Sigmoid colon (tissue), 7 donors: ENCODE measurements around the gene NOC4L. TPM values are rescaled to one million over a fixed set of nuclear protein-coding genes. Genes with fewer than 3 reads are reported as not detected.

Source experiments
- DNase-seq: peaks from one replicate; pipeline ENCODE4 v3.0.0-alpha.2; 2019
- H3K27ac ChIP-seq, 4 donors: fragments of 200-600 bp; sonication (generic); one replicate each; pipeline ENCODE4 v1.5.1; 2016 to 2019; ENCODE audit warnings: mild to moderate bottlenecking in 1 of 4
- H3K27me3 ChIP-seq, 3 donors: fragments of 200-600 bp; sonication (generic); one replicate each; pipeline ENCODE4 v1.5.1; 2019; ENCODE audit warnings: mild to moderate bottlenecking in 1 of 3
- H3K36me3 ChIP-seq, 4 donors: fragments of 200-600 bp; sonication (generic); one replicate each; pipeline ENCODE4 v1.5.1; 2016 to 2019
- H3K4me1 ChIP-seq, 4 donors: fragments of 200-600 bp; sonication (generic); one replicate each; pipeline ENCODE4 v1.5.1; 2017 to 2019
- H3K4me3 ChIP-seq, 4 donors: fragments of 200-600 bp; sonication (generic); one replicate each; pipeline ENCODE4 v1.5.1; 2017 to 2019; ENCODE audit warnings: mild to moderate bottlenecking in 2 of 4, moderate library complexity in 1 of 4
- H3K9me3 ChIP-seq, 4 donors: fragments of 200-600 bp in 3 of 4; sonication (generic) in 3 of 4; one replicate each; pipeline versions ENCODE4 v1.5.1 to v1.6.1; 2013 to 2019
- EP300 ChIP-seq, 4 donors: sonication (generic); formaldehyde crosslinking; IDR thresholded peaks; one replicate each; pipeline ENCODE4 v1.6.1; 2017; ENCODE audit warnings: antibody characterized with exemption in 4 of 4
- POLR2A ChIP-seq, 2 donors: fragments of 450-650 bp; IDR thresholded peaks; one replicate each; pipeline ENCODE4 v1.6.1; 2016; ENCODE audit warnings: antibody characterized with exemption in 2 of 2, mild to moderate bottlenecking in 2 of 2, moderate library complexity in 2 of 2
- POLR2AphosphoS5 ChIP-seq, 4 donors: sonication (generic); formaldehyde crosslinking; IDR thresholded peaks; one replicate each; pipeline ENCODE4 v1.6.1; 2017; ENCODE audit warnings: antibody characterized with exemption in 4 of 4
- WGBS, 2 donors: extraction: QIAGEN DNeasy Blood & Tissue Kit; methylation state at CpG; one replicate each; pipeline ENCODE4 v1.1.7; 2013; 5-methylcytosine and 5-hydroxymethylcytosine counted together
- intact Hi-C: fragments of 100-400 bp; cut with DNase I; formaldehyde crosslinking; loops from one replicate; pipeline ENCODE4 v1.15.1; 2023
- polyA plus RNA-seq, 3 donors: library from polyadenylated mRNA; stranded (reverse); fragments of 200-250 nt; gene quantifications; one replicate each; pipeline ENCODE4 v1.2.3, GENCODE V29; 2013
- total RNA-seq, 4 donors: library from RNA; depleted of rRNA; stranded (reverse); fragments of >200 nt; gene quantifications; one replicate each; pipeline ENCODE4 v1.1.0, GENCODE V29; 2016
- TF ChIP-seq, protein P1 (sequence below), 4 experiments: fragments of 450-650 bp in 3 of 4; fragments of 200-600 bp in 1 of 4; IDR thresholded peaks; one replicate each; pipeline ENCODE4 v1.5.1; 2016 to 2019; ENCODE audit warnings: antibody characterized with exemption in 4 of 4, mild to moderate bottlenecking in 3 of 4, moderate library complexity in 2 of 4
- donor health status: healthy with polysubstance abuse.
- donor health status: Bipolar disorder and iron deficiency.
- donor health status: healthy.

NOC4L gene
- total and polyA plus RNA-seq, 7 donors: 5.4 to 34.9 (median 9.4) TPM

- WGBS, 2 donors: 78 to 81% methylated on average over 30 of the region's 30 CpGs
- Histone ChIP-seq H3K4me1 (no peaks in the 10 kb centered on the region), H3K27ac (no peak overlapping the region), H3K9me3 (no peaks in the 10 kb centered on the region), H3K4me3 (no peak overlapping the region), H3K27me3 (peaks cover 7 to 99% (median 79%) of the 10 kb centered on the region in 3 donors), H3K36me3 (no peaks in the 10 kb centered on the region)
- no peak for TF ChIP-seq POLR2A (IDR thresholded peaks at IDR 0.05)
- no peak for TF ChIP-seq POLR2AphosphoS5 (IDR thresholded peaks at IDR 0.05)
- no peak for TF ChIP-seq EP300 (IDR thresholded peaks at IDR 0.05)
- TF ChIP-seq, protein P1, sequence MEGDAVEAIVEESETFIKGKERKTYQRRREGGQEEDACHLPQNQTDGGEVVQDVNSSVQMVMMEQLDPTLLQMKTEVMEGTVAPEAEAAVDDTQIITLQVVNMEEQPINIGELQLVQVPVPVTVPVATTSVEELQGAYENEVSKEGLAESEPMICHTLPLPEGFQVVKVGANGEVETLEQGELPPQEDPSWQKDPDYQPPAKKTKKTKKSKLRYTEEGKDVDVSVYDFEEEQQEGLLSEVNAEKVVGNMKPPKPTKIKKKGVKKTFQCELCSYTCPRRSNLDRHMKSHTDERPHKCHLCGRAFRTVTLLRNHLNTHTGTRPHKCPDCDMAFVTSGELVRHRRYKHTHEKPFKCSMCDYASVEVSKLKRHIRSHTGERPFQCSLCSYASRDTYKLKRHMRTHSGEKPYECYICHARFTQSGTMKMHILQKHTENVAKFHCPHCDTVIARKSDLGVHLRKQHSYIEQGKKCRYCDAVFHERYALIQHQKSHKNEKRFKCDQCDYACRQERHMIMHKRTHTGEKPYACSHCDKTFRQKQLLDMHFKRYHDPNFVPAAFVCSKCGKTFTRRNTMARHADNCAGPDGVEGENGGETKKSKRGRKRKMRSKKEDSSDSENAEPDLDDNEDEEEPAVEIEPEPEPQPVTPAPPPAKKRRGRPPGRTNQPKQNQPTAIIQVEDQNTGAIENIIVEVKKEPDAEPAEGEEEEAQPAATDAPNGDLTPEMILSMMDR (IDR thresholded peaks at IDR 0.05): no peak
- no peak for DNase-seq
- intact Hi-C loops: no loop called here
Measured at GRCh38 chr12:132174015-132174838, 30.0 kb downstream of the NOC4L start.

GRCh38 chr12:132174839-132175490, 30.7 kb downstream of the NOC4L start:
- Histone ChIP-seq H3K4me1 (no peaks in the 10 kb centered on the region), H3K4me3 (no peak overlapping the region), H3K27me3 (peaks cover 7 to 99% (median 79%) of the 10 kb centered on the region in 3 donors), H3K27ac (no peak overlapping the region), H3K36me3 (no peaks in the 10 kb centered on the region), H3K9me3 (no peaks in the 10 kb centered on the region)
- WGBS, 2 donors: 47 to 72% methylated on average over 25 of the region's 25 CpGs
- TF ChIP-seq POLR2AphosphoS5 (IDR thresholded peaks at IDR 0.05) (no peak), EP300 (IDR thresholded peaks at IDR 0.05) (no peak), POLR2A (IDR thresholded peaks at IDR 0.05) (no peak)
- TF ChIP-seq, protein P1 (IDR thresholded peaks at IDR 0.05): no peak
- intact Hi-C loops: no loop called here
- DNase-seq: no peak

DNA sequence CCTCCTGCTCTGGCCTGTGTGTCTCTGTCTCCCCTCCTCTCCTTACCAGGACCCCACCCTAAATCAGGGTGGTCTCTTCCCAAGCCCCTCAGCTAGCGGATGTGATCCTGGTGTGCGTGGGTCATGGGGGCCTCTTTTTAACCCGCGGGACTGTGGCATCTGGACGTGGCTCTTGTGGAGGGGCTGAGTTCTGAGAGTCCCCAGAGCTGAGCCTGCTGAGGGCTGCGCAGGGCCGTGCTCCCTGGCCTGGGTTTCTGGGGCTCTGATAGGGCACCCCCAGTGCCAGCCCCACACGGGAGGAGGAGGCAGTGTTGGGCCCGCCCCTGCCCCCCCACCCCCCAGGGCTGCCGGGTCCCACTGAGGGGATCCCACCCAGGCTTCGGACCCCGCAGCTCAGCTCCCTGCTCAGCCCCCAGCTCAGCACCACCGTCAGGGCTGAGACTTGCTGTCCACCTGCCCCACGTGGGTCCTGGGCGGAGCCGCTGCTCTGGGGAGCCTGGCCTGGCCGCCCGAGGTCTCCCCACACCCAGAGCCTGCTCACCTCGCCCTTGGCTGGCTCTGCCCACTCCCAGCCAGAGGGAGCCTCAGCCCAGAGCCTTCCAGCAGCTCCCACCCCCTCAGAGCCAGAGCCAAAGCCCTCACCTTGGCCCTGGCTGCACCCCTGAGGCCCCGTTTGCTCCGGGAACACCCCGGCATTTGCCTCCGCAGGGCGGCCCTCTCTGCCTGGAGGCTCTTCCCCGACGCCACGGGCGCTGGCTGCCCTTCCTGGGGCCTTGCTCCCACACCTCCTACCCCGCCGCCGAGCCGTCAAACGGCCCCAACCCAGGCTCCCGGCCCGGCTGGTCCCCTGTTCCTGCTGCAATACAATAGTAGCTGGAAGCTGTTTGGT, 31.5 kb downstream of the NOC4L start:
- WGBS, 2 donors: 45 to 74% methylated on average over 35 of the region's 35 CpGs
- DNase-seq: no peak
- no peaks in the 10 kb centered on the region for H3K9me3 ChIP-seq
- intact Hi-C loops: no loop called here
- TF ChIP-seq, protein P1 (IDR thresholded peaks at IDR 0.05): no peak
- no peak for TF ChIP-seq POLR2AphosphoS5 (IDR thresholded peaks at IDR 0.05)
- no peak for TF ChIP-seq POLR2A (IDR thresholded peaks at IDR 0.05)
- TF ChIP-seq EP300 (IDR thresholded peaks at IDR 0.05): no peak
- H3K27ac ChIP-seq: no peak overlapping the region
- no peaks in the 10 kb centered on the region for H3K36me3 ChIP-seq
- peaks cover 7 to 92% (median 73%) of the 10 kb centered on the region in 3 donors for H3K27me3 ChIP-seq
- H3K4me3 ChIP-seq: no peak overlapping the region
- H3K4me1 ChIP-seq: no peaks in the 10 kb centered on the region

GRCh38 chr12:132176385-132176919, 32.2 kb downstream of the NOC4L start:
- intact Hi-C loops: no loop called here
- DNase-seq: no peak
- WGBS, 2 donors: 61 to 75% methylated on average over 19 of the region's 19 CpGs
- H3K27ac ChIP-seq: no peak overlapping the region
- H3K9me3 ChIP-seq: no peaks in the 10 kb centered on the region
- H3K27me3 ChIP-seq: peaks cover 4 to 85% (median 71%) of the 10 kb centered on the region in 3 donors
- no peaks in the 10 kb centered on the region for H3K36me3 ChIP-seq
- H3K4me1 ChIP-seq: no peaks in the 10 kb centered on the region
- no peak overlapping the region for H3K4me3 ChIP-seq
- TF ChIP-seq, protein P1 (IDR thresholded peaks at IDR 0.05): no peak
- TF ChIP-seq POLR2AphosphoS5 (IDR thresholded peaks at IDR 0.05) (no peak), POLR2A (IDR thresholded peaks at IDR 0.05) (no peak), EP300 (IDR thresholded peaks at IDR 0.05) (no peak)
